GM21367 (cell line): ENCODE results near the gene C10orf71.

Experiments
- ATAC-seq: cut with Tn5 transposase; IDR thresholded peaks from one replicate; pipeline ENCODE4 v1.9.1; 2021; ENCODE audit not compliant: unreplicated experiment

The C10orf71 gene

DNA sequence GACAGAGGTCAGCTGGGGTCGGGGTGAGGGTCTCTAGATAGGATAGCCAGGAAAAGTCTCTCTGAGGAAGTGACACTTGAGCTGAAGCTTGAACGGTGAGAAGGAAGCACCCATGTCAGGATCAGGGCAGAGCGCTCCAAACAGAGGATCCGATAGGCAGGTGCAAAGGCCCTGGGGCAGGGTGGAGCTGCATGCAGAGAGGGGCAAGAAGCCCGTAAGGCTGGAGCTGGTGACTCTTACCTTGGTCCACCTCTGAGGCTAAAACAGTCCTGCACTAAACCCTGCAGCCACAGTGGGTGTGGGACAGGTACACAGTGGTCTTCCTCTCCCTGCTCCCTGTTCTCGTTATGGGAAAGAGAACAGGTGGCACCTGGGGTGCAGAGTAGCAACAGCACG is 5.8 kb upstream of the C10orf71 start:
- ATAC-seq, result no peak

- no peak for ATAC-seq
These were observed 4.2 kb upstream of the C10orf71 start for GRCh38 chr10:49294731-49295130.

DNA sequence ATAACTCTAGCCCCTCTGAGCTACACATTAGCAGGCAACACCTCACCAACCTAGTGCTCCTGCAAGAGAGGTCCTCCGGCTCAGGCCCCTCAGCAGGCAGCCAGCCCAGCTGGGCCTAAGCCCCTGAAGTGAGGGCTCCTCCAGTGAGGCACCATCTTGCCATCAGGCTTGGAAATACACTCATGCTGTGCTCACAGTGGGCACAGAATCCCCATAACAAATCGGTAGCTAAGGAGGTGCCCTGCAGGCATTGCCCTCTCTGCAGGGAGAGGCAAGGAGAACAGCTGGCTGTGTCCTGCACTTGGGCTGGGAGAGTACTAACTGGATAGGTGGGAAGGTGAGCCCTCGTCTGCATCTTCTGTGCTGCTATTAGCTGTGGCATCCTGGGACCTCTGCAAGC is 3.7 kb upstream of the C10orf71 start:
- no peak for ATAC-seq

GRCh38 chr10:49296382-49296781 is 2.6 kb upstream of the C10orf71 start:
- no peak for ATAC-seq

DNA sequence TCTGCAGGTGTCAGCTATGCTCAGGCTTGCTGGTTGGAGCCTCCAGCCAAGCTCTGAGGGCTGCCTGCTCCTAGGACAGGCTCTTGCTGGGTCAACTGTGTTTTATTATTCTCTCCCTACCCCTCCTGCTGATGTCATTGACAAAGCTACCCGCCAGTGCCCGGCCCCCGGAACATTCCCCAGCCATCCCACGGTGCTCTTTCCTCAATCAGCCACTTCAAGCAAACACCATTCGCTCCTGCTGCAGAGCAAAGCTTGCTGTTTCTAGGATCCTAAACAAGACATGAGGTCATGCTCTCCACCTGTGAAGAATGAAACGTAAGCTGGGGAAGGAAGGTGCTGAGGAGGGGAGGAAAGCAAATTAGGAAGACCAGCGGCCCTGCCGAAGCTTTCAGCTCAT is 2.1 kb upstream of the C10orf71 start:
- no peak for ATAC-seq

- ATAC-seq, result no peak
These were observed 926 bp upstream of the C10orf71 start for GRCh38 chr10:49297818-49298670.

- ATAC-seq, result no peak
These were observed 343 bp upstream of the C10orf71 start for GRCh38 chr10:49298671-49298982.

DNA sequence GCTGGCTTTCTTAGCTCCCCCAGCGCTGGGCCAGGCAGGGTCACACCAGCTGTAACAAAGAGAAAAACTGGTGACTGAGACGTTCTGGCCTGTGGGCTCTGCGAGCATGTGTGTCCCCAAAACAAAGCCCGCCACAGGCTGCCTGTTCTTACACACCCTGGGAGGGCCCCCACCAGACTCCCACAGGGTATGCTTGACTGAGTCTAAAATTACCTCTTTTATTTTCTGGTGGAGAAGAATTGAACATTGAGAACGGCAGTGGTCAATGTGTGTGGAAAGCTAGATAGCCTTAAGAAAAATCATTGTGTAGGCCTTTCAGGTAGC is 808 bp downstream of the C10orf71 start:
- peak; percentile 53 for ATAC-seq

- peak; percentile 65 for ATAC-seq
These were observed 1.4 kb downstream of the C10orf71 start for GRCh38 chr10:49300140-49300974.

DNA sequence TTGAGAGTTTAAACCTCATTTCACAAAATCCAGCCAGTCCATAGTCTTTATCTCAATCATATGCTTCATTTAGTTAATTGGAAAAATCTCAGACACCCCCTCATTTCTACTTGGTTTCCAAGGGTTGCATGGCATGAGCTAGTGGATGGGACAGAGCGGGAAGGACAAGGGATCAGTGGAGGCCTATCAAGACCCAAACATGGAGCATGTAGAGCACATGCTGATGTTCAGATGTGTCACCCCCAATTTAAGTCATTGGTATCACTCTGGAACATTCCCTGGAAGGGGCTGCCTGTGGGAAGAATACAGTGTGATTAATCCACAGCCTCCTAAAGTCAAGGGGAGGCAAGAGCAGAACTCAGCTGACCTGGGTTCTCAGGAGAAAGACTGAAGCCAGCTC is 2.3 kb downstream of the C10orf71 start:
- no peak for ATAC-seq

GRCh38 chr10:49302088-49302487 is 3.1 kb downstream of the C10orf71 start:
- no peak for ATAC-seq

GRCh38 chr10:49303711-49304110 is 4.7 kb downstream of the C10orf71 start:
- no peak for ATAC-seq

- no peak for ATAC-seq
These were observed 5.2 kb downstream of the C10orf71 start for GRCh38 chr10:49304137-49304536.

DNA sequence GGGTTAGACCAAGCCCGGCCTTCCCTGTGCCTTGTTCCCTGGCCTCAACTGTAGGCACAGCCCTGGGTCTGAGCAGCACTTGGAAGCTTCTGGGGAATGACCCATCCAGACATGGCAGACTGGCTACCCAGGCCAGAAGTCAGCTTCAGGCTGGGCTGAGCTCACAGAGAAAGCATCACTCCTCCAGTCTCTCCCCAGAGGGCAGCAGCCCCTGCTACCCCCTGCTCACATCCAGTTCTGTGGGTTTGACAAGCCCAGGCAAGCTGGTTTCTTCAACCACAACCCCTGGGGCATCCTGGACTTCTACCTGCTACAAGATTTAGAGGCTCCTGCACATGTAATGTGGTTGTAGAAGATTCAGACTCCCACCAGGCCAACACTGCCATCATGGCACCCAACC is 9.0 kb downstream of the C10orf71 start:
- no peak for ATAC-seq

- ATAC-seq, result no peak
These were observed 9.9 kb downstream of the C10orf71 start for GRCh38 chr10:49308881-49309280.

DNA sequence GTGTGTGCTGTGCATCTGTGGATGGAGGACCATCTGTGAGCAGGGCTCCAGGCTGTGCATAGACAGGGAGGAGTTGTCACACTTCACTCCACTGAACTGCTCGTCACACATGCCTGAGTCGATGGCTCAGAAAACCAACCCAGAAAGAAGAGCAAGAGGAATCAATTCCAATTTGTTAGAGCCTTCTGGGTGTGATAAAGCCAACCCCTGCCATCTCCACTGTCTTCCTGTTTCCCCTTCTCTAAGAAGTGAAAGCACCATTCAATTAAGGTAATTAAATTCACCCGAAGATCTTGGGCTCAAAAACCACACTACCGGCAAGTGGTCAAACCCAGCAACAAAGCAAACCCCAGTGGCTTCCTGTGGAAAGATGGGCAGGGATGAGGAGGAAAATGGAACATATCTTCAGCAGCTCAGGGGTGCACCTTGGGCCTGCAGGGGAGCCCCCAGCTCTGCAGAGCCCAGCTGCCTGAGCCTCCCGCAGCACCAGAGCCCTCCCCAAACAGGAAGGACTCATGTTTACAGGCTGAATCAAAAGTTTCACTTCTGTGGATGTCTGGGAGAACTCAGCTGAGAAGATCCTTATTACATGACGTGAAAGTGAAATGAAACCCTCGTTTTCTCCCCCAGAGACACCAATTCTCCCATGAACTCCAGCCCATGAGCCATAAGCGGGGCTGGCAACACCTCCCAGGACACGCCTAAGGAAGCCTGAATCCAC is 10.9 kb downstream of the C10orf71 start:
- peak; percentile 66 for ATAC-seq

- ATAC-seq, result no peak
These were observed 11.5 kb downstream of the C10orf71 start for GRCh38 chr10:49310460-49310859.

GRCh38 chr10:49310901-49311554 is 12.1 kb downstream of the C10orf71 start:
- no peak for ATAC-seq

DNA sequence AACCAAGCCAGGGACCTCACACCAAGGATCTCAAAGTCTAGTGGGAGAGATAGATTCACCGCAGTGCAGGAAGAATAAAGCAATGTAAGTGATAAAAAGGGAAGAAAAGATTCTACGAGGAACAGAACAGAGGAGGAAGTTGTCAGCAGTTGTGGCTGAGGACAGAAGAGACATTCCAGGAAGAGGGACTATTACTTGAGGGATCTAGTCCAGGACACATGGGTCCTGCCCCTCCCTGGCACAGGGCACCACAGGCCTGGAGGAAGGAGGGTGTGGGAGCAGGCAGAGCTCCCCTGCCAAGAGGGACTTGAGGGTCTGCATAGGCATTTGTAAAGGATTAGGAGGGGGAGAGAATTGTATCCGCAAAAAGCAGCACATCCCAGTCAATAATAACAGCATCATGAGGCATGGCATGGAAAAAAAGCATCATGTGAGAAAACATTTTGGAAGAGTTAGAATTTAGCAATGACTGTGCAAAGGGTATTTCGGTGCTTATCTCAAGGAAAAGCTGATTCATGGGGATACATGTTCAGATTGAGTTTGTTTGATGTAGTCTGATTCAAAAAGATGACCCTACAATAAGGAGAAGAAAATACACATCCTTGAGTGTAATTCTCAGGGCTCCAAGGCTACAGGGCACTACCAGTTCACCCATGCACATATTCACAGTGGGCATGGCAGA is 12.7 kb downstream of the C10orf71 start:
- no peak for ATAC-seq

- no peak for ATAC-seq
These were observed 13.4 kb downstream of the C10orf71 start for GRCh38 chr10:49312246-49312869.
